IPS-15b (cell line): ENCODE measurements around the gene GIMAP7.

Experiments used
- H3K27me3 ChIP-seq: one replicate; pipeline ENCODE4 v1.6.1; 2013; ENCODE audit warnings: low read length; ENCODE audit not compliant: control insufficient read depth, insufficient read depth
- H3K36me3 ChIP-seq: one replicate; pipeline ENCODE4 v1.6.1; 2013; ENCODE audit warnings: low read length; ENCODE audit not compliant: control insufficient read depth, insufficient read depth
- H3K4me1 ChIP-seq: one replicate; pipeline ENCODE4 v1.6.1; 2013; ENCODE audit warnings: mild to moderate bottlenecking, low read length; ENCODE audit not compliant: control insufficient read depth, insufficient read depth
- H3K4me3 ChIP-seq: one replicate; pipeline ENCODE4 v1.5.1; 2013; ENCODE audit warnings: low read depth, low read length
- H3K9ac ChIP-seq: one replicate; pipeline ENCODE4 v1.6.1; 2013; ENCODE audit warnings: low read depth, mild to moderate bottlenecking, low read length
- H3K9me3 ChIP-seq: one replicate; pipeline ENCODE4 v1.6.1; 2013; ENCODE audit warnings: mild to moderate bottlenecking, low read length; ENCODE audit not compliant: control insufficient read depth, insufficient read depth

The GIMAP7 gene

GRCh38 chr7:150514748-150515222 lies at the start of gene GIMAP7:
Gene GIMAP7 (plus strand): TSS chr7:150514872. CDS start chr7:150519975, 5,103 bp downstream.
- H3K4me1 ChIP-seq, result no peaks in the 10 kb centered on the region
- H3K9me3 ChIP-seq, result peaks cover 4% of the 10 kb centered on the region
- H3K27me3 ChIP-seq, result no peaks in the 10 kb centered on the region
- H3K4me3 ChIP-seq, result no peak within 1 kb of the TSS
- peaks cover under 1% of the 10 kb centered on the region for H3K36me3 ChIP-seq
- no peak within 1 kb of the TSS for H3K9ac ChIP-seq

- Histone ChIP-seq H3K27me3 (peaks cover 8% of the 10 kb centered on the region), H3K4me1 (no peaks in the 10 kb centered on the region), H3K9ac (no peak overlapping the region), H3K9me3 (no peaks in the 10 kb centered on the region), H3K4me3 (no peak overlapping the region), H3K36me3 (no peaks in the 10 kb centered on the region)
Observed at GRCh38 chr7:150464962-150465361, 49.7 kb upstream of the GIMAP7 start.

- H3K4me3 ChIP-seq, result no peak overlapping the region
- no peaks in the 10 kb centered on the region for H3K4me1 ChIP-seq
- H3K9ac ChIP-seq, result no peak overlapping the region
- no peaks in the 10 kb centered on the region for H3K36me3 ChIP-seq
- H3K9me3 ChIP-seq, result no peaks in the 10 kb centered on the region
- peaks cover 8% of the 10 kb centered on the region for H3K27me3 ChIP-seq
Observed at GRCh38 chr7:150465414-150465813, 49.3 kb upstream of the GIMAP7 start.

DNA sequence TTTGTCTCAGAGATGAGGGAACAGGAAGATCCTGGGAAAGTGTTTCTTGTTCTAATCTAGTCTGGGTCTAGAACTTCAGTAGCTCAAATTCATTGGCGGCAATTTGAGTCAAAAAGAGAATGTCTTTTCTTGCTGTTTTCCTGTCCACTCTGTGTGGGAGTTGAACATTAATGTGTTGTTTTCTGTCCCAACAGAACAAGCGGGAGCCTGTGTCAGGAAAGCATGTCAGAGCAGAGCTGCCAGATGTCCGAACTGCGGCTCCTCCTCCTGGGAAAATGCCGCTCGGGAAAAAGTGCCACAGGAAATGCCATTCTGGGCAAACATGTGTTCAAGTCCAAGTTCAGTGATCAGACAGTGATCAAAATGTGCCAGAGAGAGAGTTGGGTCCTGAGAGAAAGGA lies 48.2 kb upstream of the GIMAP7 start:
- no peaks in the 10 kb centered on the region for H3K36me3 ChIP-seq
- H3K4me1 ChIP-seq, result no peaks in the 10 kb centered on the region

GRCh38 chr7:150468241-150468640 lies 46.4 kb upstream of the GIMAP7 start:
- no peak overlapping the region for H3K9ac ChIP-seq
- H3K4me3 ChIP-seq, result no peak overlapping the region
- H3K36me3 ChIP-seq, result no peaks in the 10 kb centered on the region
- H3K9me3 ChIP-seq, result no peaks in the 10 kb centered on the region
- H3K27me3 ChIP-seq, result peaks cover 8% of the 10 kb centered on the region
- H3K4me1 ChIP-seq, result no peaks in the 10 kb centered on the region

More for the DNA sequence above, 48.2 kb upstream of the GIMAP7 start:
- Histone ChIP-seq H3K9me3 (no peaks in the 10 kb centered on the region), H3K9ac (no peak overlapping the region), H3K4me3 (no peak overlapping the region), H3K27me3 (peaks cover 8% of the 10 kb centered on the region)

GRCh38 chr7:150471886-150472285 lies 42.8 kb upstream of the GIMAP7 start:
- Histone ChIP-seq H3K27me3 (peaks cover 5% of the 10 kb centered on the region), H3K36me3 (no peaks in the 10 kb centered on the region), H3K9ac (no peak overlapping the region), H3K4me1 (no peaks in the 10 kb centered on the region), H3K9me3 (no peaks in the 10 kb centered on the region), H3K4me3 (no peak overlapping the region)

DNA sequence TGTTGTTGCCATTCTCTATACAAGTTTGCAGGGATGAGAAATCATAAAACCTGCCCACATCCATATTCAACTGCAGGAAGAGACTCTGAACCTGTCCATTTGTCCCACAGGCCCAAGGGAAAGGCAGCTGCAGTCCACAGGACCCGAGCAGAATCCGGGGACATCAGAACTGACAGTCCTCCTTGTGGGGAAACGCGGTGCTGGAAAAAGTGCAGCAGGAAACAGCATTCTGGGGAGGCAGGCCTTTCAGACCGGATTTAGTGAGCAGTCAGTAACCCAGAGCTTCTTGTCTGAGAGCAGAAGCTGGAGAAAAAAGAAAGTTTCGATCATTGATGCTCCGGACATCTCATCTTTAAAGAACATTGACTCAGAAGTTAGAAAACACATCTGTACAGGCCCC lies 40.8 kb upstream of the GIMAP7 start:
- H3K9me3 ChIP-seq, result no peaks in the 10 kb centered on the region
- no peaks in the 10 kb centered on the region for H3K4me1 ChIP-seq
- no peaks in the 10 kb centered on the region for H3K27me3 ChIP-seq
- H3K9ac ChIP-seq, result no peak overlapping the region
- no peak overlapping the region for H3K4me3 ChIP-seq
- H3K36me3 ChIP-seq, result no peaks in the 10 kb centered on the region

DNA sequence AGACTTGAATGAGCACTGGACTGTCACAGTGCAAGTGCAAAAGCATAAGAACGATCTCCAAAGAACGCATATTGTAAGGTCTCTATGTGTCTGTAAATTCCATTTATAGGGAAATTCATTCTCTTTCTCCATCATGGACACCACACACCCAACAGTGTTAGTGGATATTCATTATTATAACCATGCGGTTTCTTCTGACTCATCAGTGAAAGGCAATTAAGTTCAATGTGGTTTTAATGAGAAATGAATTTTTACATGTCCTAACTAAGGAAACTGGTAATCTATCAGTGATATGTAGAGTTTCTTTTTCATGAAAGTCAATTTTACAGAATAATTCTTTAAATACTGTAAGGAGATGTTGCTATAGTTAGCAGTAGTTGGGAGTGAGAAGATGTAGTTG lies 38.4 kb upstream of the GIMAP7 start:
- no peak overlapping the region for H3K4me3 ChIP-seq
- no peaks in the 10 kb centered on the region for H3K9me3 ChIP-seq
- H3K9ac ChIP-seq, result no peak overlapping the region
- H3K36me3 ChIP-seq, result no peaks in the 10 kb centered on the region
- no peaks in the 10 kb centered on the region for H3K4me1 ChIP-seq
- H3K27me3 ChIP-seq, result no peaks in the 10 kb centered on the region

GRCh38 chr7:150476819-150477631 lies 37.6 kb upstream of the GIMAP7 start:
- H3K4me1 ChIP-seq, result no peaks in the 10 kb centered on the region
- H3K9ac ChIP-seq, result no peak overlapping the region
- no peaks in the 10 kb centered on the region for H3K27me3 ChIP-seq
- H3K4me3 ChIP-seq, result no peak overlapping the region
- H3K9me3 ChIP-seq, result no peaks in the 10 kb centered on the region
- no peaks in the 10 kb centered on the region for H3K36me3 ChIP-seq

DNA sequence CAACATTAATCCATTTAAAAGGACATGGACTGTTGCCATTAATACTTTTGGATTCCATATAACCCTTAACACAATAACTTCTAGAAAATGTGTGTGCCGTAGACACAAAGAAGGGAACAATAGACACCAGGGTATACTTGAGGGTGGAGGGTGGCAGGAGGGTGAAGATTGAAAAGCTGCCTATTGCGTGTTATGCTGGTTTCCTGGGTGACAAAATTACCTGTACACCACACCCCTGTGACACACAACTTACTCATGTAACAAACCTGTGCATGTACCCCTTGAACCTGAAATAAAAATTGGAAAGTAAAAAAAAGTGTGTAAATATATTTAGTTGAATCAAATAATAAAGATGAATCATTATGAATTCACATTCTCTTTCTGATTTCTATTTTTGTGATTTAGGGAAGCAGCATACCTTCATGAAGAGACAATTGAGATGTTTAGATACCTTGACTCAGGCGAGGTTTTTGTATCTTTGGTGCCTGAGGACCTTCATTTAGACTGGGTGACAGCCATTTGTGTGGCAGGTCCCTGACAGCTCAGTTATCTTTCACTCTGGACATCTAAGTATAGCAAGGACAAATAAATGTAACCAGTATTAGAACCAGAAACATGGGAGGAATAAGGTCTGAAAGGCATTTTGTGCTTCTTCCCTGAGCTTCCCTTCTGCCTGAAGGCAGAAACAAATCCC lies 35.5 kb upstream of the GIMAP7 start:
- H3K36me3 ChIP-seq, result no peaks in the 10 kb centered on the region
- H3K9me3 ChIP-seq, result no peaks in the 10 kb centered on the region
- H3K9ac ChIP-seq, result no peak overlapping the region
- no peak overlapping the region for H3K4me3 ChIP-seq
- no peaks in the 10 kb centered on the region for H3K4me1 ChIP-seq
- no peaks in the 10 kb centered on the region for H3K27me3 ChIP-seq

- no peaks in the 10 kb centered on the region for H3K9me3 ChIP-seq
- no peaks in the 10 kb centered on the region for H3K4me1 ChIP-seq
- H3K4me3 ChIP-seq, result no peak overlapping the region
- H3K9ac ChIP-seq, result no peak overlapping the region
- no peaks in the 10 kb centered on the region for H3K36me3 ChIP-seq
- no peaks in the 10 kb centered on the region for H3K27me3 ChIP-seq
Observed at GRCh38 chr7:150481186-150481920, 33.3 kb upstream of the GIMAP7 start.
